ENCODE measurements around the gene NLGN3.
A peak's percentile ranks its signal among the peaks of the same experiment; 100 is the strongest.
"Not testable (repeated sequence)": the region's sequence is repeated elsewhere in the genome, so short reads cannot be mapped to it uniquely, and the experiment has no call there.

The NLGN3 gene

GRCh38 chrX:71169586-71169985, 24.9 kb downstream of the NLGN3 start:
- no peak for DNase-seq (ENCODE audit: low read depth in 2 of 2)

- DNase-seq (ENCODE audit: low read depth in 2 of 2): no peak
Observed at GRCh38 chrX:71170660-71171059, 26.0 kb downstream of the NLGN3 start.

GRCh38 chrX:71171110-71171801, 26.6 kb downstream of the NLGN3 start:
- no peak for DNase-seq (ENCODE audit: low read depth in 2 of 2)

- no peak for DNase-seq (ENCODE audit: low read depth in 2 of 2)
Observed at GRCh38 chrX:71173440-71173839, 28.8 kb downstream of the NLGN3 start.

DNA sequence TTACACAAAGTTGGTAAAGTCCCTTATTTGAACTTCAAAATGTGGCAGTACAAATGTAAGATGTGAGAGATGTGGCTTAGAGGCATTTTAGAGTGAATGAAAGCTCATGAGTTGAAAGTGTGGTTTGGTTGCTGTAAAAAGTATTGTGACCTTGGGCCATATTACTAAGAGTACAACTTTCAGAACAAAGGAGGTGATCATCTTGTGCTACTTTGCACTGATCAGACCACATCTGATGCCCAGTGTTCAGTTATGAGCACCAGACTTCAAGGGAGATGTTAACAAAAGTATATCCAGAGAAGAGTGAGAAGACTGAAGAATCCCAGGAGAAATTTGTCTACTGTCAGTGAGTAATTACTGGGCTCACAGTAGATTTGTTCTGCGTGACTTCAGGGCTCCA, 30.2 kb downstream of the NLGN3 start:
- no peak for DNase-seq (ENCODE audit: low read depth in 2 of 2)

DNA sequence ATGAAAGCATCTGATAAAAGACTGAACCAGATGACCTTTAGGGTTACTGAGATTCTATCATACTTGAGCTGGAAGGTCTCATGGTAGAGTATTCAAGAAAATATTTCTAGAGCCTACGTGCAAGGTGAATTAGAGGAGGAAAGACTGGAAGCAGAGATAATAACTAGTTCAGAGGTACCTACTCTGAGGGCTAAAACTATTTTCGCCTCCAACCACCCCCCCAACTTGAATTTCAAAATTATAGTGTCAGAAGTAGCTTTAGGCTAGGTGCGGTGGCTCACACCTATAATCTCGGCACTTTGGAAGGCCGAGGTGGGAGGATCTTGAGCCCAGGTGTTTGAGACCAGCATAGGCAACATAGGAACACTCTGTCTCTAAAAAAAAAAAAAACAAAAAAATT, 30.9 kb downstream of the NLGN3 start:
- no peak for DNase-seq (ENCODE audit: low read depth in 2 of 2)

DNA sequence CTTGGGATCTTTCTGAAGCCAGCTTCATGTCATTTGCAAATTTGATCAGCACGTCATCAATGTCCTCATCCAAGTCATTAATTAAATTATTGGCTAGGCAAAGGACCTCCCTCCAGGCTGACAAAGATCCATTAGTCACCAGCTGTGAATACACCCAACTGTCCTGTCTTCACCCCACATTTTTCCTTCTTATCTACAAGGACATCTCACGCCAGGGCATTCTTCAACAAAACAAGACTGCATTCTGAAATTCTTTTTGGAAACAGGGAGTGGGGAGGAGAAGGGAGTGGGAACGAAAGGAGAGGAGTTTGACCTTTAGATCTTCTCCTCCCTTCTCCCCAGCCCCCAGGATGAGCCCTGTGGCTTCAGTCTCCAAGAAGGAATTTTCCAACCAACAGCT, 32.7 kb downstream of the NLGN3 start:
- DNase-seq (ENCODE audit: low read depth in 2 of 2): no peak

- DNase-seq (ENCODE audit: low read depth in 2 of 2): peak in 1 of 2 donors; percentile 37
Observed at GRCh38 chrX:71178908-71179307, 34.3 kb downstream of the NLGN3 start.

- DNase-seq (ENCODE audit: low read depth in 2 of 2): not testable (repeated sequence)
Observed at GRCh38 chrX:71180579-71181265, 36.1 kb downstream of the NLGN3 start.

- peak in 1 of 2 donors; percentile 36 for DNase-seq (ENCODE audit: low read depth in 2 of 2)
Observed at GRCh38 chrX:71181558-71181909, 36.9 kb downstream of the NLGN3 start.

- peak; percentile 56 to 66 for DNase-seq (ENCODE audit: low read depth in 2 of 2)
Observed at GRCh38 chrX:71181910-71182799, 37.5 kb downstream of the NLGN3 start.

GRCh38 chrX:71182871-71183270, 38.2 kb downstream of the NLGN3 start:
- DNase-seq (ENCODE audit: low read depth in 2 of 2): no peak

DNA sequence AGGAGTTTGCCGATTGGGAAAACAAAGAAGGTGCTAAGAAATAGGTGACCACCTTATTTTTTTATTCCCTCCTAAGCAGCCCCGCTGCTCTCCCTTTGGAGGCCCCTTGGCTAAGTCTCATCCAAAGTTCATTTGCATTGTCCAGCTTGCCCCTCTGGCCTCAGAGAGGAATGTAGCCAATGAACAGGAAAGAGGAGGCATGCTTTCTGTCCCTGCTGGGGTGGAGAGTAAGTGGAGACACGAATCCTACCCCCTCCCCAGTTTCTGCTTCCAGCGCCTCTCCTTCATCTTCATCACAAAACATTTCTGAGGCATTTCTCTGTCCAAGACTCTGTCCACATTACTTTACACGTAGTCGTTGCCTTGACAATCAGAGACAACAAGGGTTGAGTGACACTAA, 38.7 kb downstream of the NLGN3 start:
- DNase-seq (ENCODE audit: low read depth in 2 of 2): no peak

DNA sequence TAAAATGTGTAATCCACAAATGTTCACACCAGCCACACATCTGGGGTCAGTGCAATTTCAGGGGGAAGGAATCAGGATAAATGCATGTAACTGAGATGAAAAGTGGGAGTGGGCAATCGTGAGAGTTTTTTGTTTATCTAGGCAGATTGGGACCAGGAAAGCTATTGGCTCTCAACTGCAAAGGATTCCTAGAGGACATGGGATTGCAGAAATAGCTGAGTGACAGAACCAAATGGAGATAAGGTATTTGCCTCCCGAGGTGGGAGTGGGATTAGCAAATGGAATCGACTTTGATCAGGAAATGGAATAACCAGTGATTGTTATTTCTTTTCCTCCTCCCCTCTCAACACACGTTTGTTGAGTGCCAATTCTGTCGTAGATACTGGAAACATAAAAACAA, 39.5 kb downstream of the NLGN3 start:
- DNase-seq (ENCODE audit: low read depth in 2 of 2): no peak

- no peak for DNase-seq (ENCODE audit: low read depth in 2 of 2)
Observed at GRCh38 chrX:71184803-71185495, 40.3 kb downstream of the NLGN3 start.

DNA sequence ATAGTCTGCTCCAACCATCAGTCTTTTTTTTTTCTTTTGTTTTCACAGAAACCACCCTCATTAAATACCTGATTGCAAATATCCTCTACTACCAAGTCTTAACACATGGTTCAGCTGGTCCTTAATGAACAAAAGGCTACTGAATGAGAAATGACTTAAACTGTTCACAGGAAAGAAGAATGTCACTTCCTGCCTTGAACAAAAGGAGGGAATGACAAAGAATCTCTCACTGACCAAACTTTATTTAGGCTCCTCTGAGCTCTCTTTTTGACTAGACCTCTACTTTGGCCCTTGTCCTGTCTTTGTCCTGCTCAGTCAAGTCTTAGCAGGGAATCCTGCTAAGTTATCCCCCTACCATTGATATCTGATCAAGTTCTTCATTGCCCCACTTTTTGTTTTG, 46.6 kb downstream of the NLGN3 start:
- DNase-seq (ENCODE audit: low read depth in 2 of 2): no peak

DNA sequence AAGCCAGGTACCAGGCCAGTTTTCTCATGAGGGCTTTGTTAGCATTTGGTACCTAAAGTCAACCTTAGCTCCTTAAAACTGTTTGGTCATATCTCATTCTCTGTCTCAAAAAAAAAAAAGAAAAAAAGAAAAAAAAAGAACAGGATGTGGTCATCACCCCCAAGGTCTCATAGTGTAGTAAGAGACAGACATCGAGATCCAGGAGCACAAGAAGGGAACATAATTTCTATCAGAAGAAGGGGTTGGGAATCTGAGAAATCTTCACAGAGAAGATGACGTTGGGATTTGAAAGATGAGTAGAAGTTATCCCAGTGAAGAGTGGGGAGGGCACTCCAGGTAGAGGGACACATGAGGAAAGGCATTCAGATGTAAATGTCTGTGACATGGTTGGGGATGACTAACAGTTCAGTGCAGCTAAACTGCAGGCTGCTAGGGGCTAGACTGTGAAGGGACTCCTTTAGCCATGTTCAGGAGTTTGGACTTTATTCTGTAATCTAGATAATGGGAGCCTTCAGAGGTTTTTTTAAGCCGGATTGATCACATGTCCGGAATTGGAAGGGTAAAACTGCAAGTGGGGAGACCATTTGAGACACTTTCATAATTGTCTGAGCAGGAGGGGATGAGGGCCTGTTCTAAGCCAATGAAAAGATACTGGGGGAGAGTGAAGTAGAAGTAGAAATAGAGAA, 51.5 kb downstream of the NLGN3 start:
- no peak for DNase-seq (ENCODE audit: low read depth in 2 of 2)

- DNase-seq (ENCODE audit: low read depth in 2 of 2): no peak
Observed at GRCh38 chrX:71198066-71198465, 53.4 kb downstream of the NLGN3 start.

GRCh38 chrX:71199252-71200008, 54.8 kb downstream of the NLGN3 start:
- no peak for DNase-seq (ENCODE audit: low read depth in 2 of 2)

GRCh38 chrX:71210816-71211215, 66.2 kb downstream of the NLGN3 start:
- no peak for DNase-seq (ENCODE audit: low read depth in 2 of 2)

- no peak for DNase-seq (ENCODE audit: low read depth in 2 of 2)
Observed at GRCh38 chrX:71212536-71212935, 67.9 kb downstream of the NLGN3 start.
